Fibroblast of the conjunctiva (primary cell): ENCODE measurements around the gene RXRB.

ENCODE experiments used
- DNase-seq: peaks from one replicate; pipeline ENCODE4 v3.0.0-alpha.2; 2010; ENCODE audit warnings: low read depth

Gene RXRB

GRCh38 chr6:33176906-33177305 lies 23.6 kb downstream of the RXRB start:
- DNase-seq = no peak

GRCh38 chr6:33175436-33176069 lies 24.9 kb downstream of the RXRB start:
- no peak for DNase-seq

- no peak for DNase-seq
These were observed 25.7 kb downstream of the RXRB start for GRCh38 chr6:33174784-33175183.

GRCh38 chr6:33173535-33174180 lies 26.8 kb downstream of the RXRB start:
- no peak for DNase-seq

- DNase-seq = no peak
These were observed 27.6 kb downstream of the RXRB start for GRCh38 chr6:33172688-33173534.

GRCh38 chr6:33171880-33172687 lies 28.4 kb downstream of the RXRB start:
- DNase-seq = no peak

- DNase-seq = no peak
These were observed 29.2 kb downstream of the RXRB start for GRCh38 chr6:33171016-33171879.

GRCh38 chr6:33170176-33171015 lies 30.1 kb downstream of the RXRB start:
- DNase-seq = no peak

GRCh38 chr6:33169291-33170175 lies 30.9 kb downstream of the RXRB start:
- DNase-seq = no peak

GRCh38 chr6:33168639-33169038 lies 31.8 kb downstream of the RXRB start:
- no peak for DNase-seq

- DNase-seq = no peak
These were observed 32.2 kb downstream of the RXRB start for GRCh38 chr6:33168284-33168601.

- no peak for DNase-seq
These were observed 32.8 kb downstream of the RXRB start for GRCh38 chr6:33167374-33168283.

GRCh38 chr6:33166811-33167210 lies 33.7 kb downstream of the RXRB start:
- DNase-seq = no peak

GRCh38 chr6:33166363-33166762 lies 34.1 kb downstream of the RXRB start:
- DNase-seq = no peak

- DNase-seq = no peak
These were observed 34.7 kb downstream of the RXRB start for GRCh38 chr6:33165581-33166258.

GRCh38 chr6:33164665-33165373 lies 35.6 kb downstream of the RXRB start:
- DNase-seq = no peak

- DNase-seq = no peak
These were observed 36.3 kb downstream of the RXRB start for GRCh38 chr6:33164176-33164575.
